IMR-90 (cell line): ENCODE measurements around the gene ITGAX. TPM values are rescaled to one million over a fixed set of nuclear protein-coding genes. Genes with fewer than 3 reads are reported as not detected.

ENCODE experiments used
- ATAC-seq: fragments of 200-7000 bp; cut with Tn5 transposase; 2 replicates; pipeline ENCODE4 v1.9.1; 2020; ENCODE audit warnings: low read depth, mild to moderate bottlenecking, moderate library complexity
- BruUV-seq: library from RNA; stranded (reverse); fragments of 400-500 nt; replicated peaks from 2 replicates; lab custom pipeline; 2021; lab: Mats Ljungman, UMichigan
- CTCF ChIA-PET: fragments of 300-600 bp; formaldehyde crosslinking; extraction: SDS; loops from one replicate; lab custom pipeline; 2021; ENCODE audit warnings: antibody characterized with exemption; lab: Yijun Ruan, JAX
- POLR2A ChIA-PET: fragments of 300-600 bp; sonication (Branson Sonifier 250); formaldehyde crosslinking; loops from one replicate; lab custom pipeline; 2022; ENCODE audit warnings: antibody characterized with exemption; ENCODE audit not compliant: unreplicated experiment; lab: Charles Lee
- DNase-seq: peaks from one replicate; pipeline ENCODE4 v3.0.0; 2013
- H2AFZ ChIP-seq: replicated peaks from 2 replicates; pipeline ENCODE3; 2013; ENCODE audit warnings: low read length, mild to moderate bottlenecking; ENCODE audit not compliant: poor library complexity
- H2AK5ac ChIP-seq: 2 replicates; pipeline ENCODE4 v1.6.1; 2013; ENCODE audit warnings: low read depth, low read length, inconsistent platforms
- H2AK9ac ChIP-seq: replicated peaks from 2 replicates; pipeline ENCODE3; 2013; ENCODE audit warnings: mild to moderate bottlenecking, low read depth, low read length, moderate library complexity; ENCODE audit not compliant: poor library complexity
- H2BK120ac ChIP-seq: 2 replicates; pipeline ENCODE4 v1.6.1; 2013; ENCODE audit warnings: low read depth, low read length, inconsistent platforms
- H2BK15ac ChIP-seq: 3 replicates; pipeline ENCODE4 v1.6.1; 2013; ENCODE audit warnings: low read depth, low read length, inconsistent platforms
- H2BK20ac ChIP-seq: 2 replicates; pipeline ENCODE4 v1.6.1; 2013; ENCODE audit warnings: low read depth, mild to moderate bottlenecking, inconsistent platforms, low read length, moderate library complexity
- H2BK5ac ChIP-seq: 2 replicates; pipeline ENCODE4 v1.6.1; 2013; ENCODE audit warnings: mild to moderate bottlenecking, low read depth, low read length, inconsistent platforms; ENCODE audit not compliant: poor library complexity, severe bottlenecking
- H3K14ac ChIP-seq: replicated peaks from 2 replicates; pipeline ENCODE4 v1.6.1; 2013; ENCODE audit warnings: low read depth, low read length, inconsistent platforms
- H3K18ac ChIP-seq: 2 replicates; pipeline ENCODE4 v1.6.1; 2013; ENCODE audit warnings: low read depth, low read length, control low read depth
- H3K23ac ChIP-seq: 2 replicates; pipeline ENCODE4 v1.6.1; 2013; ENCODE audit warnings: low read depth, low read length, inconsistent platforms
- H3K27ac ChIP-seq: 2 replicates; pipeline ENCODE4 v1.5.1; 2013; ENCODE audit warnings: mild to moderate bottlenecking, control low read depth, low read length; ENCODE audit not compliant: insufficient read depth
- H3K27me3 ChIP-seq: 2 replicates; pipeline ENCODE4 v1.6.1; 2013; ENCODE audit warnings: low read length; ENCODE audit not compliant: control insufficient read depth, insufficient read depth
- H3K36me3 ChIP-seq: 2 replicates; pipeline ENCODE4 v1.6.1; 2013; ENCODE audit warnings: low read length, mixed read lengths; ENCODE audit not compliant: control insufficient read depth, insufficient read depth
- H3K4ac ChIP-seq: 2 replicates; pipeline ENCODE4 v1.6.1; 2013; ENCODE audit warnings: low read depth, low read length, inconsistent platforms
- H3K4me1 ChIP-seq: 2 replicates; pipeline ENCODE4 v1.6.1; 2013; ENCODE audit warnings: low read length, mixed read lengths; ENCODE audit not compliant: control insufficient read depth, insufficient read depth
- H3K4me2 ChIP-seq: 2 replicates; pipeline ENCODE4 v1.6.1; 2013; ENCODE audit warnings: low read depth, mild to moderate bottlenecking, control low read depth, low read length, moderate library complexity
- H3K4me3 ChIP-seq: 2 replicates; pipeline ENCODE4 v1.5.1; 2013; ENCODE audit warnings: low read depth, mild to moderate bottlenecking, control low read depth, low read length, moderate library complexity; ENCODE audit not compliant: insufficient read depth
- H3K56ac ChIP-seq: 2 replicates; pipeline ENCODE4 v1.6.1; 2013; ENCODE audit warnings: low read length, inconsistent platforms; ENCODE audit not compliant: insufficient read depth; ENCODE audit errors: extremely low read depth
- H3K79me1 ChIP-seq, 2 experiments: 2 replicates each; pipeline ENCODE4 v1.6.1; 2013; ENCODE audit warnings: low read length in 2 of 2, inconsistent platforms in 1 of 2, low read depth in 1 of 2
- H3K9ac ChIP-seq: 2 replicates; pipeline ENCODE4 v1.6.1; 2013; ENCODE audit warnings: low read depth, low read length, control low read depth
- H3K9me1 ChIP-seq: 2 replicates; pipeline ENCODE4 v1.6.1; 2013; ENCODE audit warnings: low read length, inconsistent platforms; ENCODE audit not compliant: insufficient read depth
- H3K9me3 ChIP-seq: 2 replicates; pipeline ENCODE4 v1.6.1; 2013; ENCODE audit warnings: low read length; ENCODE audit not compliant: control insufficient read depth, insufficient read depth
- H4K20me1 ChIP-seq: 2 replicates; pipeline ENCODE4 v1.6.1; 2013; ENCODE audit warnings: low read length, inconsistent platforms; ENCODE audit not compliant: insufficient read depth
- H4K5ac ChIP-seq: 2 replicates; pipeline ENCODE4 v1.6.1; 2013; ENCODE audit warnings: mild to moderate bottlenecking, low read depth, low read length, control low read depth
- H4K8ac ChIP-seq, 2 experiments: 2 replicates each; pipeline ENCODE4 v1.6.1; 2013; ENCODE audit warnings: low read depth in 2 of 2, low read length in 2 of 2, control low read depth in 1 of 2, inconsistent platforms in 1 of 2
- H4K91ac ChIP-seq: 2 replicates; pipeline ENCODE4 v1.6.1; 2013; ENCODE audit warnings: low read depth, low read length, inconsistent platforms; ENCODE audit not compliant: insufficient read depth
- CEBPB ChIP-seq: IDR thresholded peaks from 2 replicates; pipeline ENCODE4 v1.6.1; 2012; ENCODE audit warnings: low read depth, low read length, improper control_type of control experiment
- CHD1 ChIP-seq: IDR thresholded peaks from 2 replicates; pipeline ENCODE4 v1.6.1; 2012; ENCODE audit warnings: low read depth, low read length, improper control_type of control experiment
- MAFK ChIP-seq: IDR thresholded peaks from 2 replicates; pipeline ENCODE4 v1.6.1; 2012; ENCODE audit warnings: low read depth, low read length, improper control_type of control experiment
- MAZ ChIP-seq: IDR thresholded peaks from 2 replicates; pipeline ENCODE4 v1.6.1; 2012; ENCODE audit warnings: low read depth, mild to moderate bottlenecking, low read length, improper control_type of control experiment, moderate library complexity, borderline replicate concordance
- NFE2L2 ChIP-seq: fragments of 150-350 bp; IDR thresholded peaks from 2 replicates; pipeline ENCODE4 v1.6.1; 2016; ENCODE audit warnings: low read depth, mild to moderate bottlenecking, low read length
- POLR2A ChIP-seq: IDR thresholded peaks from 2 replicates; pipeline ENCODE4 v1.6.1; 2012; ENCODE audit warnings: mild to moderate bottlenecking, low read depth, low read length
- RAD21 ChIP-seq: IDR thresholded peaks from 2 replicates; pipeline ENCODE4 v1.6.1; 2012; ENCODE audit warnings: low read length, improper control_type of control experiment
- RCOR1 ChIP-seq: IDR thresholded peaks from 2 replicates; pipeline ENCODE4 v1.6.1; 2012; ENCODE audit warnings: mild to moderate bottlenecking, low read length, improper control_type of control experiment; ENCODE audit not compliant: insufficient replicate concordance
- RFX5 ChIP-seq: IDR thresholded peaks from 2 replicates; pipeline ENCODE4 v1.8.0; 2012; ENCODE audit warnings: low read depth, mild to moderate bottlenecking, low read length, moderate library complexity
- SMC3 ChIP-seq: fragments of 150-350 bp; IDR thresholded peaks from 2 replicates; pipeline ENCODE4 v1.6.1; 2016; ENCODE audit warnings: low read depth, mild to moderate bottlenecking, antibody characterized with exemption, low read length, moderate library complexity
- WGBS, 2 experiments: methylation state at CpG; one replicate each; pipeline versions ENCODE4 v1.1.5 to v1.1.7; 2013; ENCODE audit warnings: missing lambda C conversion rate in 2 of 2; ENCODE audit not compliant: insufficient read length in 1 of 2; ENCODE audit errors: extremely low coverage in 2 of 2; 5-methylcytosine and 5-hydroxymethylcytosine counted together
- dilution Hi-C: fragments of 300-500 bp; cut with HindIII; formaldehyde crosslinking; loops from one replicate; pipeline ENCODE4 v1.14.3; 2018; ENCODE audit warnings: low sequenced_read_pairs; ENCODE audit not compliant: unreplicated experiment
- in situ Hi-C: fragments of 300-500 bp; cut with MboI; formaldehyde crosslinking; loops from 3 replicates; pipeline ENCODE4 v1.14.3; 2019; ENCODE audit warnings: low sequenced_read_pairs, inconsistent platforms, mixed read lengths
- intact Hi-C: fragments of 100-400 bp; cut with micrococcal nuclease; formaldehyde crosslinking; loops from 2 replicates; pipeline ENCODE4 v1.10.0; 2022
- polyA plus RNA-seq, 3 experiments: library from polyadenylated mRNA; depleted of rRNA; stranded (reverse); fragments of >200 nt; gene quantifications; 2 replicates each; pipeline ENCODE4 v1.2.3, GENCODE V29; 2012; ENCODE audit warnings: low replicate concordance in 1 of 3
- total RNA-seq: library from RNA; depleted of rRNA; stranded (reverse); fragments of >200 nt; gene quantifications from 2 replicates; pipeline ENCODE4 v1.2.3, GENCODE V29; 2012
- TF ChIP-seq, protein P1 (sequence below): fragments of 150-350 bp; IDR thresholded peaks from 2 replicates; pipeline ENCODE4 v1.6.1; 2017; ENCODE audit warnings: mild to moderate bottlenecking, antibody characterized with exemption, low read length, low read depth
- TF ChIP-seq, protein P2 (sequence below): conservative IDR thresholded peaks from 2 replicates; pipeline ENCODE4 v1.5.1; 2012; ENCODE audit warnings: mild to moderate bottlenecking, low read depth, low read length, improper control_type of control experiment

The ITGAX gene
- total and polyA plus RNA-seq, 2 of the 4 experiments (the other 2 are of a cell fraction) = 0.09 to 0.18 TPM

DNA sequence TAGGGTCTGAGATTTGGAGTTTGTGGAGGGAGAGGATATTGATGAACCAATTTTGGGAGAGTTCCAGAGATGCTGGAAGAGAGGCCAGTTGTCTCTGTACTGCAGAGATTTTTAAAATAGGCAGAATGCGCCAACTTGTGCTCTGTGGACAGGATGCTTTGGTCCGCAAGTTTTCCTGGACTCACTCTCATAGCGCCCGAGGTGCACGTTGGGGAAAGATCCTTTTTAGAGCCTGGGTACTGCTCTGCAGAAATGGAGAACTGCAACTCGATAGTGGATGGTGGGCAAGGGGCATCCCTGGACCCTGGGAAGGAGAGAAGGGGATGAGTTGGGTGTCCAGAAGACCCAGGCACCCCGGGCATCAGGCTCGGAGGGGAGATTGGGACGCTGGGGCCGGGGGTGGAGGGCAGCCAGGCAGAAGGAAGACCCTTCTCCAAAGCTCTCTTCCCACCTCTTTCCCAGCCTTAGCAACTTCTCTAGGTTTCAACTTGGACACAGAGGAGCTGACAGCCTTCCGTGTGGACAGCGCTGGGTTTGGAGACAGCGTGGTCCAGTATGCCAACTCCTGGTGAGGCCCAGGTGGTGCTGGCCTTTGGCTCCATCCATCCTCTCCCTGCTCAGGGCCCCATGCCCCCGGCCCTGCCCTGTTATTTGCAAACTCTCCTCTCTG, 590 bp downstream of the ITGAX start:
- H3K27me3 ChIP-seq = peaks cover 2% of the 10 kb centered on the region; the same call in 1 of the 2 replicates
- no peaks in the 10 kb centered on the region for H3K79me1 ChIP-seq
- H3K14ac ChIP-seq = no peak overlapping the region
- no peaks in the 10 kb centered on the region for H3K4me1 ChIP-seq
- dilution Hi-C loops = no loop called here
- H4K91ac ChIP-seq = no peak overlapping the region
- no peak overlapping the region for H2BK20ac ChIP-seq
- H3K9me3 ChIP-seq = no peaks in the 10 kb centered on the region
- 79% methylated on average over 2 of the region's 14 CpGs; no CpG with 5 or more reads in 1 of the 2 experiments for WGBS, 2 experiments
- no peak overlapping the region for H2AK5ac ChIP-seq
- no peak overlapping the region for H3K23ac ChIP-seq
- no TSS peak for BruUV-seq
- TF ChIP-seq CEBPB (no peak), MAFK (no peak), MAZ (no peak), CHD1 (no peak), NFE2L2 (no peak), RCOR1 (no peak), RFX5 (no peak), POLR2A (no peak), RAD21 (no peak), SMC3 (no peak)
- TF ChIP-seq, protein P1, sequence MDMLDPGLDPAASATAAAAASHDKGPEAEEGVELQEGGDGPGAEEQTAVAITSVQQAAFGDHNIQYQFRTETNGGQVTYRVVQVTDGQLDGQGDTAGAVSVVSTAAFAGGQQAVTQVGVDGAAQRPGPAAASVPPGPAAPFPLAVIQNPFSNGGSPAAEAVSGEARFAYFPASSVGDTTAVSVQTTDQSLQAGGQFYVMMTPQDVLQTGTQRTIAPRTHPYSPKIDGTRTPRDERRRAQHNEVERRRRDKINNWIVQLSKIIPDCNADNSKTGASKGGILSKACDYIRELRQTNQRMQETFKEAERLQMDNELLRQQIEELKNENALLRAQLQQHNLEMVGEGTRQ = no peak
- TF ChIP-seq, protein P2, sequence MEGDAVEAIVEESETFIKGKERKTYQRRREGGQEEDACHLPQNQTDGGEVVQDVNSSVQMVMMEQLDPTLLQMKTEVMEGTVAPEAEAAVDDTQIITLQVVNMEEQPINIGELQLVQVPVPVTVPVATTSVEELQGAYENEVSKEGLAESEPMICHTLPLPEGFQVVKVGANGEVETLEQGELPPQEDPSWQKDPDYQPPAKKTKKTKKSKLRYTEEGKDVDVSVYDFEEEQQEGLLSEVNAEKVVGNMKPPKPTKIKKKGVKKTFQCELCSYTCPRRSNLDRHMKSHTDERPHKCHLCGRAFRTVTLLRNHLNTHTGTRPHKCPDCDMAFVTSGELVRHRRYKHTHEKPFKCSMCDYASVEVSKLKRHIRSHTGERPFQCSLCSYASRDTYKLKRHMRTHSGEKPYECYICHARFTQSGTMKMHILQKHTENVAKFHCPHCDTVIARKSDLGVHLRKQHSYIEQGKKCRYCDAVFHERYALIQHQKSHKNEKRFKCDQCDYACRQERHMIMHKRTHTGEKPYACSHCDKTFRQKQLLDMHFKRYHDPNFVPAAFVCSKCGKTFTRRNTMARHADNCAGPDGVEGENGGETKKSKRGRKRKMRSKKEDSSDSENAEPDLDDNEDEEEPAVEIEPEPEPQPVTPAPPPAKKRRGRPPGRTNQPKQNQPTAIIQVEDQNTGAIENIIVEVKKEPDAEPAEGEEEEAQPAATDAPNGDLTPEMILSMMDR = no peak
- DNase-seq (no peak), ATAC-seq (no peak)
- no peaks in the 10 kb centered on the region for H3K9me1 ChIP-seq
- H2BK15ac ChIP-seq = no peak overlapping the region
- no peak overlapping the region for H3K4me3 ChIP-seq
- no peak overlapping the region for H2BK5ac ChIP-seq
- no peak overlapping the region for H4K5ac ChIP-seq
- H3K18ac ChIP-seq = no peak overlapping the region
- no peak overlapping the region for H3K4ac ChIP-seq
- H3K27ac ChIP-seq = no peak overlapping the region
- in situ Hi-C loops = no loop called here
- H3K56ac ChIP-seq = no peak overlapping the region
- H2BK120ac ChIP-seq = no peak overlapping the region
- H3K36me3 ChIP-seq = no peaks in the 10 kb centered on the region
- no peak overlapping the region for H3K4me2 ChIP-seq
- CTCF ChIA-PET = no interaction called here
- no peak overlapping the region for H2AFZ ChIP-seq
- intact Hi-C loops = no loop called here
- POLR2A ChIA-PET = no interaction called here
- H2AK9ac ChIP-seq = no peak overlapping the region
- no peak overlapping the region for H4K8ac ChIP-seq
- H3K9ac ChIP-seq = no peak overlapping the region
- H4K20me1 ChIP-seq = no peaks in the 10 kb centered on the region
